Stimulated activated CD4-positive, alpha-beta T cell treated with anti-CD3 and anti-CD28 coated beads, Interleukin-2, amount 100 ng/mL, for 48 hours (primary cell): ENCODE results near the gene NELL1.

Experiments
- DNase-seq, 2 donors: peaks; one replicate each; pipeline ENCODE4 v3.0.0-alpha.2; 2020

The NELL1 gene

DNA sequence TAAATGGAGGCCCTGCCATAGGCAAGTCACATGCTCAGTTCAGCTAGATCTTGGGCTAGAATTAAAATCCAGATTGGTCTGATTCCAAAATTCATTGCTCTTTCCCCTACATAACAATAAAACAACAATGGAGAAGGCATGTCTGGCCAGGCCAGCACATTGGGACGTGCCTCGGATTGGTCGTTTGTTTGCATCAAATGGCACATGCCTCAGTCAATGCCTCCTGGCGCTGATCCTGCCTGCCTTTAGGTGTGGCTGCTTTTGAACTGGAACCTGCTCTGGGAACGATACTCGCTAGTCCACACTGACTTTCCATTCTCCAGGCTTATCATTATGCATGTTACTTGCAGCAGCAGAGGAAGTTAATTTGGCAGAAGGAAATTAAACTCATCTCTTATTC, 322.1 kb downstream of the NELL1 start:
- DNase-seq = no peak

DNA sequence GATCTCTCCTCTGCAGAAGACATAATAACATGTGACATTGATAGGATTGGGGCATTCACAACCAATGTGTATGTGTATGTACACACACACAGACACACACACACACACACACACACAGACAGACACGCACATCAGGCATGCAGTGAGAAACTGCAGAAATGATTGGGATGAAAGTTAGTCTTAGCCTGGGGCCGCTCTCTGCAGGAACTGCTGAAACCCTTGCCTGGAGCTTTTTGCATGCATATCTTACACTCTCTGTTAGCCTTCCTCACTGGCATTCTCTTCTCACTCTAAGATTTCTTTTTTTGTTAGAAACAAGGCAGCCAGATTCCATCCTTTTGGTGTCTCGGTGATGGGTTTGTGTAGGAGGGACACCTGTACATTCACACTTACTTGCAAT, 337.9 kb downstream of the NELL1 start:
- DNase-seq = no peak

DNA sequence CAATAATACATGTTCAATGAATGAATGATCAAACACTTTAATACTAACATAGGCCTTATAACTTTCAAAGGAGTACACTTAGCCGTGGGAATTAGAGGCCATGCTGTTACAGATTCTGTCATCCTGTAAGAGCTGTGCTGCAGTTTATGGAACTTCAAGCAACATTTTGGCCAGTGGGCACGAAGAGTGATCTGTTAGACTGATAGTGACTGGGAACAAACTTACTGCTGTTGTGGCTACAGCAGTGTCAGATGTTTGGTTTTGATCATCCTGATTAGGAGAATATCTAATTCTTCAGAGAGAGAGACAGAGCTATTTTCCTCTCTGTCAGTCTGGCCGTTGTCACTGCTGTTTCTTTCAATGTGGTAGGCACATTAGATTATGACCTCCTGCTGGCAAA, 348.9 kb downstream of the NELL1 start:
- no peak for DNase-seq

DNA sequence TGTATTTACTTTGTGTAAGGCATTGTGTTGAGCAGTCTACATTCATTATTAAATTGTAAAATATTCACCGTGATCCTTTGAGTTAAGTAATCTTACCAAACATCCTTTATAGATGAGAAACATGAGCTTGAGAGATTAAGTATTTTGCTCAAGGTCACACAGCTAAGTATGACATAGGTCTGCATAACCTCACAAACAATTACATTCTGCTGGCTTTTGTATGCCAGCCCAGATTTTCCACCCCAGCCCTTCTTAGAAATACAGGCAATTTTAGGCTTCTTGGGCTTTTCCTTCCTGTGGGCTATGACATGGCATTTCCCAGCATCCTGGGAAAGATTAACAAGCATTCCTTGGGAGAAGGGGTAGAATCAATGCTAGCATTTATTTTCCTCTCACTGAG, 357.3 kb downstream of the NELL1 start:
- DNase-seq = no peak

DNA sequence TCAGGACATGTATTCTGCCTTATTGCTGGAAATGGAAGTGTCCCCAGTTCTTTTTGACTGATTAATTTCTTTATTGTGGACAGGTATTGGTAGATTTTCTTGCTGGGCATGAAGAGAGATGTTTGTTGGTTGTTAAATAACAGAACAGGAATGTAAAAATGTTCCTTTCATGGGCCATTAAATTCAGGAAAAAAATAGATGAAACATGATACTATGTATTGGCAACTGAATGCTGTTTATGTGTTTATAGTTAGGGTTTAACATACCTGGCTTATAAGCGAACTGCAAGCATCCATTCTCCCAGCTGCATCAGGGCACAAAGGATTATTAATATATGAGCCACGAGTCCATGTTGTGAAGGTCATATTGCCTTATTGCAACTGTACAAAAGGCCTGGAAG, 368.5 kb downstream of the NELL1 start:
- DNase-seq = no peak

DNA sequence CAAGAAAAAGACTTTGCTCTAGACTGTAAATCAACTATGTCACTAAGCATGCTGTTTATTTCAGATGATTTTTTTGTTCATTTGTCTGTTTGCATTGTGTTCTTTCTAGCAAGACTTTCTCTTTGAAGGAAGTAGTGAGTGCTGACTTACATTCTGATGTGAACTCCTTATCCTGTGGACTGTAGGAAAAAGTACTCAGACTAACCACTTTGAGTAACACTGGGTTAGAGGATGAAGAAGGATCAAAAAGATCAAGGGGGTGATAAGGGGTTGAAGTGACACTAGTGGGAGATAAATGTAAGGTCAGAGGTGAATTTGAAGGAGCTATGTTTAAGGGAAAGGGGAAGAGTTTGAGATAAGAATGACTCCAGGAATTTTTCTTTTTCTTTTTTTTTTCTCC, 369.4 kb downstream of the NELL1 start:
- DNase-seq = no peak

DNA sequence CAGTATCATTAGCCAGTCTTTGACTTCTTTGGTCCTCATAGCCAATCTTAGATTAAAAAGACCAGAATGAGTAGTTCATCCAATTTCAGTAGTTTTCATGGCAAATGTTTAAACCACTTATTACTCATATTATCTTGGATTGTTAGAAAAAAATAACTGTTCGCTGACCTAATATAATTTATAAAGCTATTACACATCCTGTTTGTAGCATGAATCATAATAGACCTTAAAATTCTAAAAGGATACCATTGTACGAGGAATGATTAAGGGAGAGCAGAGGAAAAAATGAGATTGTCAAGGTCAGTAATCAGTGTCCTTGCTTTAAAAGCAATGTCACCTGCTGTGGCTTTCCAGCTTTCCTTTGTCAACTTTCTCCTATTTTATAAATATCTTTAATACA, 371.2 kb downstream of the NELL1 start:
- DNase-seq = no peak

DNA sequence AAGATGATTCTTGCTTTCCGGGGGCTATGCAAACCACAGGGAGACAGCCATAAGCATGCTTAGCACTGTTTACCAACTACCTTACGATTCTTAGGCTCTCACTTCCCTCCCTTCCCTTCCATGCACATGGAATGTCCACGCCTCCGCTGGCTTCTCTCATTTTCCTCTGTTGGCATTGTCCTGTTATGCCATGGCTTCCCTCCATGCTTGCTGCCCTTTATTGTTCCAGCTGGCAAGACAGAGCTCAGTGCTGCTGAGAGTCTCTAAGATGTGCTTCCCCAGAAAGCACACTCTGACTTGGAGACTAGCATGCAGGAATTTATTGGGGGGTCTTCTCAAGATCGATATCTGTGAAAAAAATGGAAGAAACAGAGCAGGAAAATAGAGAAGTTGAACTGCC, 379.2 kb downstream of the NELL1 start:
- DNase-seq = no peak

DNA sequence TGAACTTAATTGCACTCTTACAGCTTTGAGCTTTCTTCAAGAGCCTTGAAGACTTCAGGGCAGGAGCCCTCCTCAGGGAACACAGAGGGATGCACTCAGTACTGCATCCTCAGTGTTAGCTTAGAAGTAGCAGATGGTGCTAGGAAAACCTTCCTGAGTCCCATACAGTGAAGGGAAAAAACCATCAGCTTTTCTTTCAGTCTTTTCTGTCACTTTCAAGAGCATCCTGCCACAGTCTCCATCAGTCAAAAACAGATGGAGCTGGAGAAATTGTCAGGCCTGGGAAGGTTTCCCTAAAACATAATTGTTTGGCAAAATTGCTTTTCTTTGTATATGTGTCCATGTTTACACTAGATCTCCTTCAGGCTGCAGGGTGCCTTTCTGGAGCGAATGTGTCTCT, 384.1 kb downstream of the NELL1 start:
- no peak for DNase-seq

DNA sequence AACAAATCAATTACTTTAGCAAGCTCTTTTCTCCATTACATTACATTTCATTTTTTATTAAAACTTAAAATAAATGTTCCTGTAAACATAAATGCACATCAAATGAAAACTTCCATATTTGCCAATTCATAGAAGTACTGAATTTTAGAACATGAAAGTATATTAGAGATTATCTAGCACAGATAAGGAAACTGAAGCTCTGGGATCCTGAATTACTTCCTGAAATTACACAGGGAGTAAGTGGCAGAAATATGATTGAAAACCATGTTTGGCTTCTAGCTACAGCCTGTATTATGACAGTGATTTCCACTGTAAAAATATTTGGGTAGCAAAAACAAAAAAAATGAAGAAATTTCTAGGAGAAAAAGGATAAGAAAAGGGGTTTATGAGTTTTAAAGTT, 387.3 kb downstream of the NELL1 start:
- DNase-seq = no peak

DNA sequence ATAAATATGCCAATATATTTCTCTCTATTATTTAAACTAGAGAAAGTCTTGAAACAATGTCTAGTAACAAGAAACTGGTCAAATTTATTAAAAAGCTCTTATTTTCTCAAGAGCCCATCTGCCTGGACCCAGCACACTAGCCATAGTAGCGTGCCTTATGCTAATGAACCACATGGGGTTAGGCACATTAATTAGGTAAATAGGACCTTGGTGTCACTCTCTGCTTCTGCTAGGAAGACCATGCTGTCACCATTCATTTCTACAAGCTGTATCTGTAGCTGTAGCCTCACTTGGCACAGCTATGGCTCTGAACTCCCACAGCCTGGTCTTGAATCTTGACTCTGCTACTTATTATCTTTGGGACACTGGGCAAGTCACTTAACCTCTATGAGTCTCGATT, 390.5 kb downstream of the NELL1 start:
- no peak for DNase-seq

DNA sequence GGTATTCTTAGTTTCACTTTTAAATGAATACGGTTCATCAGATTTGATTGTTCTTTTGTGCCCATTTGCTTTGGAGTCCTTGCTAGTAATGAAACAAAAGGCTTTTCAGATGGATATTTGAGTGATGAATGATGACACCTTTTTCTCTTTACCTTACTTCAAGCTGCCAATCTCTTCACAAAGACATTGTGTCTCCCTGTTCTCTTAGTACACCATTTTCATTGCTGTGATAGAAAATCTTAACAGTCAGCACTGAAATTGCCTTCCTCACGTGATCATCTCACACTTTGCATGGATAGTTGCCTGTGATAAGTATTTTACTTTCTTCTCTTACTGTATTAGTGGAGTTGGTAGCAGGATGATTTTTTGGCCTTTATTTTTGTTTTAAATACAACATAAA, 396.6 kb downstream of the NELL1 start:
- DNase-seq = no peak

DNA sequence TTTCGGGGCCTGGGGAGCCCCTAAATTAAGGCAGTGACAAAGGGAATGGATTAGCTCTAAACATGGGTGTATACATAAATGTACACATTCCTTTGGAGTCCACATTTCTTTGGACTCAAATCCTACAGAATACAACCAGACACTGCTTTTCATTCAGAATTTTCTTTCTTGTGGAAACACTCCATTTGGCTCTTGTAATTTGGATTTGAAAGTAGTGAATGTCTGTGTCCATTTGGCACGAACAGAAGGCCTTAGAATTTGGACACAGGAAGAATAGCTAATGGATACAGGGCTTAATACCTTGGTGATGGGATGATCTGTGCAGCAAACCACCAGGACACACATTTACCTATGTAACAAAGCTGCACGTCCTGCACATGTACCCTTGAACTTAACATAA, 399.5 kb downstream of the NELL1 start:
- DNase-seq = no peak

DNA sequence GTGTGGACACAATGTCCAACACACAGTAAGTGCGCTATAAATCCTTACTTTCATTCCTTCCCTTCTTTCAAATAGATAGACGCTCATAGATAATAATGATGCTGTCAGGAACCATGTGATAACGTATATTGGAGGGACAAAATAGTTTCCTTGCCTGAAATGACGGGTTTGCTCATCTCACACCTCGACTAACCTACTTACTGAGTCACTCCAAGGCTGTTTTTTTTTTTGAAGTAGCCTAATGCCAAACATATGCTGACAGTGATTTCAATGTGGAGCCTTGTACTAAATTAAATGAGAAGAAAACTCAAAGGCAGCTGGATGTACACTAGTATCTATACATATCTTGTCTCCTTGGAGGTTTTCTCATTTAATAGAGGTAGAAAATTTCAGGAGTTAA, 400.5 kb downstream of the NELL1 start:
- DNase-seq = no peak

DNA sequence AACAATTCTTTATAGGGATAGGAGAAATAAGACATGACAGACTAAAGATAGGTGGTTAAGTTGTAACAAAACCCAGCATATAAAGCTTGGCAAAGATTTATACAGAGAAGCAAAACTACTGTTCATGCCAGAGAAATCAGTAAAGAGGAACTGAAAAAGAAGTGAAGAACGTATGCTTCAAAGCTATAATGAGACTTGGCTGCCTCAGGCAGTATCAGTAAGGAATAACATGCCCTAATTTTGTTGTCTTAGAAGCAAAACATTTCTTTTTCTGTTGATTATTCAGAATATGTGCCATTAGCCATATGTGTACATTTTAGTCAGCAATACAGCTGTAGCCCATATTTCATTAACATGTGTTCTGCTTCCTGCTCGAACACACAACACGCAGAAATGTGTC, 403.2 kb downstream of the NELL1 start:
- no peak for DNase-seq

DNA sequence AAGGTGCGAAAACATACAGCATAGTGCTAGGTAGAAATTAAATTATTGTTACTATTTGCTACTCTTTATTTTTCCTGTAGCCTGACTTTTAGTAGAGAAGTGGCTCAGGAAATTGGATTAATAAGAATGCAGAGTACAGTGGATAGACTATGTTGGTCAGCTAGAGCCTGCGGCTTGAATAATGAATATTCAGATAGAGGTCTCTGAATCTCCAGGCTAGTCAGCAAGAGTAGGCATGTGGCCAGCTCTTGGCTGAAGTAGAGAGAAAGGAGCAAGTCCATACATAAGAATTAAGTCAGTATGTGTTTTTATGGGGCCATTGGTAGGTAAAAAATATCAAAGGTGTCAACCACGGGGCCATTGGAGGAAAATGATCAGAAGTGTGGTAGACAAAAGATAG, 413.5 kb downstream of the NELL1 start:
- no peak for DNase-seq

DNA sequence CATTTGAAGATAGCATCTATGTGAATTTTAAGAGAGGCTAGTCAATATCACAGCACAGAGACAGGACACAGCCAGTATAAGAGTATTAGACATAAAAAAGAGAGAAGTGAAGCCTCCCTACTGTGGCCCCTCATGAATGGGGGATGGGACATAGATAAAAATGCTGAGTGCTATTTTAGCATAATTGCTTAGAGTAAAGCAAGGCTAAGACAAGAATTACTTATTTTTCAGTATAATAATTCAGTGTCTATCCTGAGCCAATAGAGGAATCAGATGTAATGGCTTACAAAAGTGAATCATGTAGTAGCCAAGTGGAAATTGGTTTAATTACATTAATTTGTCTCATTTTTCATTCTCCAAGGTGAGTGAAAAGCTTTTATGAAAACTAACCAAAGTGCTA, 419.5 kb downstream of the NELL1 start:
- no peak for DNase-seq

DNA sequence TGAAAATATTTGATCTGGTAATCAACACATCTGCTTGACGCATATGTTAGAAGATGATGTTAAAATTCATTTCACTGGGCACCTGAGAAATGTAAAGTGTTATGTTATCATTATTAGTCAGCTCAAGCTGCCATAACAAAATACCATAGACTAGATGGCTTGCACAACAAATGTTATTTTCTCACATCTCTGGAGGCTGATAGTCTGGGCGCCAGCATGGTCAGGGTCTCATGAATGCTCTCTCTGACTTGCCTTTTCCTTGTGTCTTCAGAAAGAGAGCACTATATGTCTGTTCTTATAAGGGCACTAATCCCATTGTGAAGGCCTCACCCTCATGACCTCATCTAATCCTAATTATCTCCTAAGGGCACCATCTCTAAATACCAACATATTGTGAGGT, 435.3 kb downstream of the NELL1 start:
- no peak for DNase-seq

DNA sequence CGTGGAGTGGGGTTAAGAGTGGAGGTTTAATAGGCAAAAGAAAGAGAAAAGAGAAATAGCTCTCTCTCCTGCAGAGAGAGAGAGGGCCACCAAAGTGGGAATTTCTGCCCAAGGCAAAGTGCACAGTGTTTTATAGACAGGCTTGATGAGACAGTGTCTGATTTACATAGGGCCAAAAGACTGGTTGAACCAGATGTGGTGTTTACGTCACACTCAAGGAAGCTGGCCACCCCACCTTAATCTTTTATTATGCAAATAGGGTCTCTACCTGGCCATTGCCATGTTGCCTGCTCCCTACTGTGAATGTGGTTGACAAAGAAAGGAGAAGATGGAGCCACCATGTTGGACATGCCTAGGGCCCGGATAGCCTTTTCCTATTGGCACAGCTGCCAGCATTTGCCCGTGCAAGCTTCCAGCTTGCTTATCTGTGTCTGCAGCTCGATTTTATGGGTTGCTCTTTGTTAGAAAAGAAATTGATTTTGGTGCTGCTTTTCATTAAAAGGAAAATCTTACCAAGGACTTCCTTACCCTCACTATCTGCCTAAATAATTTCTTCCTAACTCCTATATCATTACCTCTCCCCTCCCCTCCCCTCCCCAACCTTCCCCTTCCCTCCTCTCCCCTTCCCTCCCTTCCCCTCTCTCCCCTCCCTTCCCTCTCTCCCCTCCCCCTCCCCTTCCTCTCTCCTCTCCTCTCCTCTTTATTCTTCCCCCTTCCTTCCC, 436.0 kb downstream of the NELL1 start:
- DNase-seq = no peak

DNA sequence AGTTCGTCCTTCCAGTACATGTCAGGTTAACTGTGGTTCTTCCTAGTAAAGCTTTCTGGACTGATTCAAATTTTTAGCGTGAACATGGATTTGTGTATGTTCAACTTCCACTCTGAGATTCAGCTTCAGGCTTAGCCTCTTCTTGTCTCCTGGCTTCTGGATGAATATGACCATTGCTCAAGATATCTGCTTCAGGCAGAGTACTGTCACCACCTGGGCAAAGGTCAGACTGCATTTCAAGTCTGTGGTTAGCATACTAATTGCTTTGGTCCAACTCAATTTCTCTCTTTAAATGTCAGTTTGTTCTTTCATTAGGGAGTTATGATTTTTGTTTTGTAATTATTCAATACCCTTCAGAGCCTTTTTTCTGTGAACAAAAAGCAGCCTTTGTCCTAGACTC, 440.0 kb downstream of the NELL1 start:
- no peak for DNase-seq

DNA sequence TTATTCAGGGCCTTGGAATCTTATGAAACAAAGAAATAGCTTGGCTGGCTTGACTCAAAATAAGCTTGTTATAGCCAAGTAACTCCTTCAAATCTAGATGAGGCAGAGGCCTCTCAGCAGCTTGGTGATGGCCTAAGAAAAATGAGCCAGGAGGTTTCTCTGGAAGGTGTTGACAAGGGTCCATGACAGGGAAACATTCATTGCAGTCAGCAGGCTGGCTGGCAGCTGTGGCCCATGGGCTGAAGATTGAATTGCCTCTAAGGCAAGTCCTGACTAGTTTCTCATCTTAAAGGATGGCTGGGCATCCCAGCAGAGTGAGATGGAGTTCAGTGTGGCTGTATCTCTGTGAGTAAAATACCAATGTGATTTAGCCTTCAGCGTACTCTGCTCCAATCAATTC, 441.0 kb downstream of the NELL1 start:
- no peak for DNase-seq

DNA sequence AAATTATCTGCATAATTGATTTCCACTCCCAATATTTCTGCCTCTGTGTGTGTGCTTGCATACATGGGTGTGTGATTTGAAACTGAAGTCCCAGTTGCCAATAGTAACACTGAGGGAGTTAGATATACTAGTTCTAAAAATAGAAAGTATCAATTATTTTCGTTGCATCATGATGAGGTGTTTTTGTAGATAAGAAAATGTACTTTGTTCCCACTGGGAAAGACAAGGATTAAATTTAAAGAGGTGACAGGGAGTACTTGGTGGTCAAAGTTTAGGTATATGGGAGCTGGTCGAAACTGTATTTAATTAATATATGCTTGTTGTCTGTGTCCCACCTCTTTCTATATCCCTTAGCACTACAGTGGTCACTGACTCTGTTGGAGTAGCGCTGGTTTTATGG, 444.5 kb downstream of the NELL1 start:
- no peak for DNase-seq

DNA sequence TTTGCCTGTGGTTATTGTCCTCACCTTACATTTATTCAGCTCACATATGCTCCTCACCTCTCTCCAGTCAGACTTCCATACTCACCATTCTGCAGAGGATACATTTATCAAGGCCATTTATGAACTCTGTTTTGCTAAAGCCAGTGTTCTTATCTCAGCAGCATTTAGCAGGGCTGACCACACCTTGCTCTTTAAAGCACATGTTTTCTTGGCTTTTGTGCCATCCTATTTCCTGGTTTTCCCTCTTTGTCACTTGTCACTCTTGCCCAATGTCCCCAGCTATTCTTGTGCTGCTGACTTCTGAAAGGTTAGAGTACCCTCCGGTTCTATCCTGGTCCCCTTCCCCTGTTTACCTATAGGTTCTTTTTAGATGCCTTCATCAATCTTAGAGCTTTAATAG, 446.6 kb downstream of the NELL1 start:
- no peak for DNase-seq

DNA sequence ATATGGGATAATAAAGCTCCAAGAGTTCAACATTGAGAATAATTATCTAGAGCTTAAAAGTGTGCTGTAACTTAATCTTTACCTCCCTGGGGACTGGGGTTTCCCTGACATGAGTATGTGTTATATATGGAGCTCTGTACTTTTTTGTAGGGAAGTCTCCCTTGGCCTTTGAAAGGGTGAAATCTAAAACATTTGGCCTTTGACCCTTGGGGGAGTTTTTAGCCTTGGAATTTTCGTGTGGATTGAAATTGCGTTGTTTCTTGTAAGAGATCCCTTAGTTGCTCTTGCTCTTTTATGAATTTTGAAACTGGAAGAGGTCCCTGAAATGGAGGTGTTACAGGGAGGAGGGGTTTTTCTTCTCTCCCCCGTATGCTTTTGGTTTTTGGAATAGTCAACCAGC, 450.0 kb downstream of the NELL1 start:
- no peak for DNase-seq

DNA sequence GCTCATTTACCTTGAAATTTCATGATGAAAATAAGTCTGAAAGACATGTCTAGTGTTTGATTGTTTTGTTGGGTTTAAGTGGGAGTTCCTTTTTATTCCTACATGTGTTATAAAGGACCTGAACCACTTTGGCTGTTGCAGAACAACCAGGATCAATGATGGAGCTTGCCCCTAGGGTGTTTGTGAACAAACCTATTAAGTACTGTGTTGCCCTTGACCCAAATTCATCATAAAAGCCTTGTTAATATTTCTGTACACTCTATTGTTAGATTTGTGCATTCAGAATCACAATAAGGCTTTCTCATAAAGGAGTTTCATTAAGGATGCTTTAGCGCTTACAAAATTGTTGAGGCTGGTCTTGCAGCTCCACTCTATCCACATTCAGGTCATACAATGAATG, 452.6 kb downstream of the NELL1 start:
- no peak for DNase-seq

DNA sequence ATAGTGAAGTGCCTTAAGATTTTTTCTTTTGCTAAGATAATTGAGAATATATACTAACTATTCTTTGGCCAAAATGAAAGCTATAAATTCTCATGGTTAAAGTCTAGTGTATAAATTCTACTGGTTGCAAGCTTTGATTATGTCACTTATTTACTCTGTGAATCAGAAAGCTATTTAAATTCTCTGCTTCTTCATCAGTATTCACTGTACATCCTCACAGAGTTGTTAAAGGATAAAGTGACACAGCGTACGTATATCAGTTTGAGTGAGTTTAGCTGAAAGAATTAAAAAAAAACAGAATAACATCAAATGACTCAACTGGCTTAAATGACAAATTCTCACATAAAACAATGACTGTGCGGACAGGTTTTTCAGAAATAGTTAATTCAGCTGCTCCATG, 453.1 kb downstream of the NELL1 start:
- DNase-seq = no peak
